Keratinocyte (primary cell): Measurements from ENCODE around the gene LAMA3. TPM values are rescaled to one million over a fixed set of nuclear protein-coding genes. Genes with fewer than 3 reads are reported as not detected.

Experiments
- DNase-seq: peaks from one replicate; pipeline ENCODE4 v3.0.0-alpha.2; 2011; ENCODE audit warnings: low read depth, missing footprints, low spot score
- FAIRE-seq: peaks from 2 replicates; lab custom pipeline; 2011; peaks lifted over from hg19 to GRCh38; lab: Jason Lieb, UNC
- H2AFZ ChIP-seq: 2 replicates; pipeline ENCODE4 v1.6.0; 2012; ENCODE audit warnings: low read length, control low read depth, inconsistent platforms; ENCODE audit not compliant: control insufficient read depth
- H3K27ac ChIP-seq: 2 replicates; pipeline ENCODE4 v1.5.1; 2011; ENCODE audit warnings: low read length; ENCODE audit not compliant: control insufficient read depth, insufficient read depth
- H3K27me3 ChIP-seq: 3 replicates; pipeline ENCODE4 v1.6.0; 2011; ENCODE audit warnings: low read length; ENCODE audit not compliant: control insufficient read depth, insufficient read depth; ENCODE audit errors: extremely low read depth
- H3K36me3 ChIP-seq, 2 experiments: 2 replicates in 1 of 2; 3 replicates in 1 of 2; pipeline ENCODE4 v1.5.1; 2011; ENCODE audit warnings: low read length in 2 of 2, mild to moderate bottlenecking in 1 of 2; ENCODE audit not compliant: control insufficient read depth in 2 of 2, insufficient read depth in 2 of 2; ENCODE audit errors: extremely low read depth in 1 of 2
- H3K4me1 ChIP-seq: 3 replicates; pipeline ENCODE4 v1.5.1; 2011; ENCODE audit warnings: low read length; ENCODE audit not compliant: control insufficient read depth, insufficient read depth; ENCODE audit errors: extremely low read depth
- H3K4me2 ChIP-seq: 3 replicates; pipeline ENCODE4 v1.6.0; 2011; ENCODE audit warnings: low read depth, low read length; ENCODE audit not compliant: control insufficient read depth, insufficient read depth; ENCODE audit errors: extremely low read depth
- H3K4me3 ChIP-seq, 3 experiments: fragments of 200-600 bp in 1 of 3; sonication (generic) in 1 of 3; 2 replicates in 2 of 3; 3 replicates in 1 of 3; pipeline ENCODE4 v1.5.1; 2011 to 2016; ENCODE audit warnings: low read length in 3 of 3, mild to moderate bottlenecking in 3 of 3, control low read depth in 2 of 3, inconsistent platforms in 1 of 3, low read depth in 1 of 3, mixed read lengths in 1 of 3, mixed run types in 1 of 3, moderate library complexity in 1 of 3; ENCODE audit not compliant: control insufficient read depth in 2 of 3, insufficient read depth in 2 of 3; ENCODE audit errors: extremely low read depth in 1 of 3
- H3K79me2 ChIP-seq: 2 replicates; pipeline ENCODE4 v1.6.0; 2012; ENCODE audit warnings: low read length; ENCODE audit not compliant: control insufficient read depth, insufficient read depth
- H3K9ac ChIP-seq: 3 replicates; pipeline ENCODE4 v1.6.0; 2011; ENCODE audit warnings: low read length; ENCODE audit not compliant: control insufficient read depth, insufficient read depth; ENCODE audit errors: extremely low read depth
- H3K9me1 ChIP-seq: 3 replicates; pipeline ENCODE4 v1.6.0; 2011; ENCODE audit warnings: low read length; ENCODE audit not compliant: control insufficient read depth, insufficient read depth; ENCODE audit errors: extremely low read depth
- H3K9me3 ChIP-seq: 2 replicates; pipeline ENCODE4 v1.5.1; 2012; ENCODE audit warnings: low read depth, low read length; ENCODE audit not compliant: control insufficient read depth
- H4K20me1 ChIP-seq: 3 replicates; pipeline ENCODE4 v1.6.0; 2011; ENCODE audit warnings: low read length; ENCODE audit not compliant: control insufficient read depth, insufficient read depth; ENCODE audit errors: extremely low read depth
- EZH2 ChIP-seq: IDR thresholded peaks from one replicate; pipeline ENCODE4 v1.6.1; 2012; ENCODE audit warnings: inconsistent platforms, mild to moderate bottlenecking, low read length, moderate library complexity
- dilution Hi-C: fragments of 300-500 bp; cut with MboI; formaldehyde crosslinking; loops from one replicate; pipeline ENCODE4 v1.7.0; 2020; ENCODE audit warnings: low sequenced_read_pairs; ENCODE audit not compliant: extremely low pct_ligation_motif_present
- polyA plus RNA-seq, 5 experiments: library from polyadenylated mRNA; depleted of rRNA in 3 of 5; stranded (reverse) in 3 of 5; stranded (forward) in 1 of 5; unstranded in 1 of 5; fragments of >200 nt; gene quantifications; 1 replicate in 1 of 5; 2 replicates in 3 of 5; 3 replicates in 1 of 5; pipeline versions ENCODE4 v1.2.1 to v1.2.3, GENCODE V29; 2011 to 2012; ENCODE audit warnings: missing spikeins in 2 of 5, low read depth in 1 of 5, low replicate concordance in 1 of 5
- TF ChIP-seq, protein P1 (sequence below), 3 experiments: IDR thresholded peaks in 1 of 3; conservative IDR thresholded peaks in 1 of 3; optimal IDR thresholded peaks in 1 of 3; 2 replicates in 2 of 3; 3 replicates in 1 of 3; pipeline versions ENCODE3 to v1.5.1; 2011; ENCODE audit warnings: low read length in 3 of 3, mild to moderate bottlenecking in 3 of 3, moderate library complexity in 2 of 3, control low read depth in 1 of 3, inconsistent platforms in 1 of 3; ENCODE audit not compliant: insufficient read depth in 2 of 3; ENCODE audit errors: extremely low read depth in 1 of 3

The LAMA3 gene
- polyA plus RNA-seq, 1 donor (not counting 4 experiments of a cell fraction or from before 2014, with no cell fraction given), result 1,944 TPM

DNA sequence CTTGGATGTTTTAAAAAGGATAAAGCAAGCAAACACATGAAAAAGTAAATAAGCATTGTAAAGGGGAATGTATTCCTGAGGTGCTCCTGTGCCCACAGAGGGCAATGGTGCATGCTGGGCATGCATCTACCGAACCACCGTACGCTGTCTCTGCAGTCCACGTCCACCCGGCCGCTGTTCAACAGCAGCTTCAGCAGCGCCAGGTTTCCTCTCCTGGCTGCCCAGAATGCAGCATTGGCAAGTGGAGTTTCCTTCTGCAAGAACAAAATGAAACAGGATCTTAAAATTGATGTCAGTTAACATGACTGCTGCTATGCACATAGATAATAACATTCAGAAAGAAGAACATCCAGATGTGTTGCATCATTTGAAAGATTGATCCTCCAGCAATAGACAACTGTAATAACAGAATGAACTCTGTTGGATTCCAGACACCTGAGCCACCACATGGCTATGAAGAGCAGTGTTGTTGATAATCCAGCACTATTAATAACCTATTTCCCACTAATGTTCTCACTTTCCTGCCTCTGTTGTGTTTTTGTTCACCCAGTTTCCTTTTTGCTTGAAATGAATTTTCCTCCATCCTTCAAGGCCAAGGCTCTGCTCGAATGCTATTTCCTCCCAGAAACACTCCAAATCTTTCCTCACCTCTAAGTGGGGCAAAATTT, 40.2 kb upstream of the LAMA3 start:
- Histone ChIP-seq H3K27me3 (no peaks in the 10 kb centered on the region), H3K9ac (no peak overlapping the region), H4K20me1 (no peaks in the 10 kb centered on the region), H3K9me3 (no peaks in the 10 kb centered on the region), H3K36me3 (no peaks in the 10 kb centered on the region), H3K27ac (no peak overlapping the region), H3K9me1 (no peaks in the 10 kb centered on the region), H3K4me1 (peaks cover 4% of the 10 kb centered on the region), H3K79me2 (no peaks in the 10 kb centered on the region), H2AFZ (no peak overlapping the region), H3K4me3 (no peak overlapping the region), H3K4me2 (no peak overlapping the region)
- FAIRE-seq (no peak), DNase-seq (no peak)
- TF ChIP-seq EZH2, result no peak
- TF ChIP-seq, protein P1, sequence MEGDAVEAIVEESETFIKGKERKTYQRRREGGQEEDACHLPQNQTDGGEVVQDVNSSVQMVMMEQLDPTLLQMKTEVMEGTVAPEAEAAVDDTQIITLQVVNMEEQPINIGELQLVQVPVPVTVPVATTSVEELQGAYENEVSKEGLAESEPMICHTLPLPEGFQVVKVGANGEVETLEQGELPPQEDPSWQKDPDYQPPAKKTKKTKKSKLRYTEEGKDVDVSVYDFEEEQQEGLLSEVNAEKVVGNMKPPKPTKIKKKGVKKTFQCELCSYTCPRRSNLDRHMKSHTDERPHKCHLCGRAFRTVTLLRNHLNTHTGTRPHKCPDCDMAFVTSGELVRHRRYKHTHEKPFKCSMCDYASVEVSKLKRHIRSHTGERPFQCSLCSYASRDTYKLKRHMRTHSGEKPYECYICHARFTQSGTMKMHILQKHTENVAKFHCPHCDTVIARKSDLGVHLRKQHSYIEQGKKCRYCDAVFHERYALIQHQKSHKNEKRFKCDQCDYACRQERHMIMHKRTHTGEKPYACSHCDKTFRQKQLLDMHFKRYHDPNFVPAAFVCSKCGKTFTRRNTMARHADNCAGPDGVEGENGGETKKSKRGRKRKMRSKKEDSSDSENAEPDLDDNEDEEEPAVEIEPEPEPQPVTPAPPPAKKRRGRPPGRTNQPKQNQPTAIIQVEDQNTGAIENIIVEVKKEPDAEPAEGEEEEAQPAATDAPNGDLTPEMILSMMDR (optimal IDR thresholded peaks at IDR 0.05 in 1 of 3, IDR thresholded peaks at IDR 0.05 in 1 of 3, conservative IDR thresholded peaks at IDR 0.05 in 1 of 3; ENCODE audit: extremely low read depth in 1 of 3, insufficient read depth in 2 of 3, low read length in 3 of 3), result no peak
- dilution Hi-C loops, result no loop called here

DNA sequence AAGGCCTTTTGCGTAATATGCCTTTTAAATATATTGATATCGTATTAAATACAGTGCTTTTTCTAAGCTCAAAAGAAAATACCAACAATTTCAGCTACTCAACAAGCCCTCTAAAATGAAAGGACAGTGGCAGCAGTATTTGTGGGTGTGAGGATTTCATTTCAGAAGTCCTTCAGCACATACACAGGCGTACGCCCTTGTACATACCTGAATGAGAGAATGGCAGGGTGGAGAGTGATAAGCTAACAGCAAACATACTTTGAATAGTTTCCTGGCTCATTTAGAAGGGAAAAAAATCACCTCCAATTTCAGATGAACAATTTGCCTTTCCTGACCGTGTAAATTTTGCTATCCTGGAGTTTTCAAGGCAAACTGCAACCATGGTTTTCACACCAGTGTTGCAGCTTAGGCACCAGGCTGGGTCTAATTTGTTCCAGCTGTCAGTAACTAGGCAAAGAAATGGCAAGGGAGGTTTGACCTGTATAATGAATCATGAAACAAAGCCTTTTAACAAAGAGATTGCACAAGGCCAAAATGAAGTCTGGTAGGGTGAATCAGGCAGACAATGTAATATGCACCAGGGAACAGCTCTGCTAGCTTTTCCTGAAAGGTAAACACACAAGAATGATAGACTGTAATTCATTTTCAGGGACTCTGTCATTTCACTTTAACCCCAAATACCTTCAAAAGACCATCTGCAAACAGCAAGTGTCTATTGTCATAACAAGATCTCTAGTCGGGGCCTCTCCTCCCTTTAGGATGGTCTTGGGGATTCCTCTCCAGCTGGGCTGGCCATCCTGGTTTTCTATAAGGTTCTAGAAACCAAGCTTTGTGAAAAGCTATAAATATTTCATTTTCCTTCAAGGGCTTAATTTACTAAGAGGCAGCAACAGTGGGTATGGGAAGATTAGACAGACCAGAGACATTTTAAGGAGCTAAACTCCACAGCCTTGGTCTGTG, 38.0 kb upstream of the LAMA3 start:
- no peaks in the 10 kb centered on the region for H3K9me3 ChIP-seq
- TF ChIP-seq, protein P1 (optimal IDR thresholded peaks at IDR 0.05 in 1 of 3, IDR thresholded peaks at IDR 0.05 in 1 of 3, conservative IDR thresholded peaks at IDR 0.05 in 1 of 3; ENCODE audit: extremely low read depth in 1 of 3, insufficient read depth in 2 of 3, low read length in 3 of 3), result no peak
- no peak for TF ChIP-seq EZH2
- H3K4me3 ChIP-seq, result no peak overlapping the region
- DNase-seq, result no peak
- no peak overlapping the region for H3K27ac ChIP-seq
- no peak overlapping the region for H2AFZ ChIP-seq
- H3K27me3 ChIP-seq, result no peaks in the 10 kb centered on the region
- no peak overlapping the region for H3K4me2 ChIP-seq
- no peaks in the 10 kb centered on the region for H3K79me2 ChIP-seq
- no peak overlapping the region for H3K9ac ChIP-seq
- no peaks in the 10 kb centered on the region for H4K20me1 ChIP-seq
- dilution Hi-C loops, result no loop called here
- H3K4me1 ChIP-seq, result peaks cover 4% of the 10 kb centered on the region
- peak; percentile 64 for FAIRE-seq
- no peaks in the 10 kb centered on the region for H3K36me3 ChIP-seq
- no peaks in the 10 kb centered on the region for H3K9me1 ChIP-seq
